ENCODE measurements around the gene ETFB.
A peak's percentile ranks its signal among the peaks of the same experiment; 100 is the strongest.

Gene ETFB

DNA sequence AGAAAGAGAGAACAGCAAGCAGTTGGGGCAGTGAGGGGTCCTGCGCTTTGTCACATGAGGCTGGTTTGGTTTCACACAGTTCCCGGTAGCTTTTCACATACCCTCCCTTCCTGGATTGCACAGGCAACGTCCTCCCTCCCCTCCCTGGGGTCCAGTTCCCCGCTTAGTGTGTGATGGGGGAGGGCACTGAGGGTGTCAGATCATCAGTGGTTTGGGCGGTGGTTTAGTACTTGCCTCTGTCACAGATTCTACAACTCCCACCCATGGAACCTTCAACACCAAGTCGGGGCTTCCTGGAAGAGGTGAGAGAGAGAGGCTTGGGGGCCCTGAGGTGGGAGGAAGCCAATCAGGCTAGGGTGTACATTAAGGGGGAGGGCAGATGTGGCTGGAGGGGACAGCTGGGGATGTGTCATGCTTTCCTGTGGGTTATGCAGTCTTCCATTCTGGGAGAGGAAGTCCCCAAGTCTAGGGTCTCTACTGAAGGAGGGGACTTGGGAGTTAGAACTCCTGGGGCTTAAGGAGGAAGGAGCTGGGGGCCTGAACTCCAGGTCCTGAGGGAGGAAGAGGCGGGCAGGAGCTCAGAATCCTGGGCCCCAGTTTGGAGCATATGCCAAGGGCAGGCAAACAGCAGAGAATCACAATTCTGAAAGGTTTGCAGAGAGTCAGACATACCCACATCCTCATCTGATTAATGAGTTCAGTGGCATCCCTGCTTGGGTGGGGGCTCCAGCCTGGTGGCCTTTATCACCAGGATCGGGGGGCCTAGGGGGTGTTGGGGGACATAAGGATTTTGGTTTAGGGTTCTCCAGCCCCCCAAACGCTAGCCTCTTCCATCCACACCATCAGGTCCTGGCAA lies 6.7 kb upstream of the ETFB start, which contains the start of gene NKG7:
TSS of gene NKG7 (minus strand) at position 6 of the 856 bp plus-strand sequence. CDS start 119 bp downstream, outside the sequence.
- DNase-seq = peak in 3 of 5 experiments; percentile 56 to 94 (median 94)

DNA sequence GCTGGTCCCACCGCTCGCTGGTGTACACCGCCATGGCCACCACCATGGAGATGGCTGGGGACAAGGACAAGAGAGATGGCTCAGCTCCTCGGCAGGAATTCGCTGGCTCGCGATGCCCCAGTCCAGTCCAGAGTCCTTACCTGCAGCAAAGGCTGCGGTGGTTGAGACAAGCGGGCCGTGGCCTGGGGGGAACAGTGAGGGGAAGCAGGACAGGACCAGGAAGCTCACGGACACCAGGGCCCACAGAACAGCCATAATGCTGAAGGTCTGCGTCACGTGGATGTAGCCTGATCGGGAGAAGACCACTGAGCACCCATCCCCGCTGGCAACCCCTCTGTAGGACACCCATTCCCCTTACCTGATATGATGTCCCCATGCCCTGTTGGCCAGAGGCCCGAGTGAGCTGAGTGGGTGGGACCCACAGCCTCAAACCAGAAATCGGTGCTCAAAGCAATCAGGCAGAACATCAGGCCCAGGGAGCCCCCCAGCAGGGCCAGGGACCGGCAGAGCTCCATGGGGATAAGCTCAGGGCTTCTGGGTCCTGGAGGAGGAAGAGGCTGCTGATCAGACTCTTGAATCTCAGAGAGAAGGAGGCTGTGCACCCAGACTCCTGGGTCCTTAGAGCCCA lies 5.9 kb upstream of the ETFB start:
- no peak for DNase-seq

- DNase-seq = no peak
These were observed 5.0 kb upstream of the ETFB start for GRCh38 chr19:51371186-51371690.

DNA sequence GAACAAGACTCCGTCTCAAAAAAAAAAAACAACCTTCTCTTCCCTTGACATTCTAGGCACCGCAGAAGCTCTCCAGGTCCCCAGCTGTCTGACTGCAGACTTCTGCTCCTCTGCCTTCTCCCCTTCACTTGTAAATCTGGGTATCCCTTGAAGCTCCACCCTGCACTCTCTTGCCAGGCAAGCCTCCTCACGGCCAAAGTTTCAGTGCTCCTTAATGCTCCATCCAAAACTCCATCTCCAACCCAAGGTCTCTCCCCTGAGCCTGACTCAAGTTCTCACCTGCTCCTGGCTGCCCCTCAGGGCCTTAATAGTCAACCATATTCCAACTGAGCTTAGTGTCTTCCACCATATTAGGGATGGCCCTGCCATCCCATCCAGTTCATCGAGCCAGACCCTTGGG lies 4.0 kb upstream of the ETFB start:
- DNase-seq = no peak

GRCh38 chr19:51368366-51369282 lies 2.4 kb upstream of the ETFB start, which contains the start of gene CLDND2:
TSS of gene CLDND2 (minus strand) at chr19:51369003. CDS start at chr19:51368577, 426 bp downstream.
- peak in 1 of 5 experiments; percentile 55 for DNase-seq

- DNase-seq = peak; percentile 90 to 98 (median 91)
These were observed 1.6 kb upstream of the ETFB start for GRCh38 chr19:51367565-51368365.

DNA sequence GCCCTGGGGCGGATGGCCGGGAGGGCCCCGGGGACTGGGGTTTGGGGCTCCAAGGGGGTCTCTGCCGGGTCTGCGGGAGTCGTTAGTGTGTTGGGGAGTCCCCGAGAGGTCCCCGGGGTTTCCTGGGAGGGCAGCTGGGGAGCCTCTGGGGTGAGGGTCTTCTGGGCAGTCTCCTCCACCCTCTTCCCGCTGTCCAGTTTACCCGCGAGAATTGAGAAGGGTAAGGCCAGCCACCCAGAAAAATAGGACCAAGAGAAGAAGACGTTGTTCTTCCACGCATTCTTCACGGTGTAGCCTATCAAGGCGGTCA lies 1.0 kb upstream of the ETFB start:
- no peak for DNase-seq

DNA sequence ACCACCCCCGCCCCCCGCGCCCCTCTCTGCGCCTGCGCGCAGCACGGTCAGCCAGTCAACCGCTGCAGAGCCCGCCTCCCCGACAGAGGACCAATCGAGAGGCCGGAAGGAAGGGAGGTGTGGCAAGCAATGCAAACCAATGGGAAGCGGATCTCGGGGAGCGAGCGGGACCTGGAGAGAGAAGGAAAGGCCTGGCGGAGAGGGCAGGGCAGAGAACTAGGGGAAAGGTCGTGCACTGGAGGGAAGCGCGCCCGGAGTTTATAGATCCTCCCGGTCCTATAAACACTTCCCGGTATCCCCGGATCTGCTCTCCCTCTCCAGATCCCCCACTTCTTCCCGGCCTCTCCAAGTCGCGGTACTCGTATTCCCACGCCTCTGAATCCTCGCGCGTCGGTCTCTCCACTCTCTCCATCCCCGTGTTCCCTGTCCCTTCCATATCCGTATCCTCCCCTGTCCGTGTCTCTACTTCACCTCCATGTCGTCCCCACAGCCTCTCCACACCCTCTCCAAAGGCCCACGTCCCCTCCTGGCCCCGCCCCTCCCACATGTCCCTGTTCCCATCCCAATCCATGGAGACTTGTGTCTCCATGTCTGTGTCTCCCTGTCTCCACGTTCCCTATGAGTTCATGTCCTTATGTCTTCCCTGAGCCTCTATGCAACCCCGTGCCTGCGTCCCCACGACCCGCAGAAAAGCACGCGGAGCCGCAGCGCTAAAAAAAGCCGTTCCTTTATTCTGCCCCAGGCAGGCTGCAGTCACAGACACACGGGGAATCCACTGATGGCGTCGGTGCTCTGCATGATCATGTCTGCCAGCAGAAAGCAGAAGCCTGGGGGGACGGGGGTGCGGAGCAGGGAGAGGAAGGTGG lies 434 bp upstream of the ETFB start:
- peak; percentile 76 to 98 (median 91) for DNase-seq

GRCh38 chr19:51365211-51365964 lies 800 bp downstream of the ETFB start:
- peak in 1 of 5 experiments; percentile 48 for DNase-seq

- DNase-seq = peak in 1 of 5 experiments; percentile 21
These were observed 1.7 kb downstream of the ETFB start for GRCh38 chr19:51364200-51365106.

DNA sequence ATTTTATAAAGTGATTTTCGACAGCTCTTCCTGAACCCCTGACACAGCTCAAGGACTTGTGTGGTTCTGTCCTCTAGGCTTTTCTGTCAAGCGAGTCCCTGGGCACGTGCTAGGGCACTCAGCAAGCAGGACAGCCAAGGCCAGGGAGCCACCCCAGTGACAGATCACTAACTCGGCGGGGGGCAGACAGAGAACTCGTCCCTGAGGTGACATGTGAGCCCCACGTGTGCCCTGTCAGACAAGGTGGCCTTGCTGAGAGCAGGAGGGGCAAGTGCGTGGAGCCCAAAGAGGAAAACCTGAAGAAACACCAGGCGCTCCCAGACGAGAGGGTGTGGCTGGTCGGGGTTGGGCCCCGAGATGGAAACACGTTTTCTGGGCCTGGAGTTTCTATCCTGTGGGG lies 4.9 kb downstream of the ETFB start:
- no peak for DNase-seq

DNA sequence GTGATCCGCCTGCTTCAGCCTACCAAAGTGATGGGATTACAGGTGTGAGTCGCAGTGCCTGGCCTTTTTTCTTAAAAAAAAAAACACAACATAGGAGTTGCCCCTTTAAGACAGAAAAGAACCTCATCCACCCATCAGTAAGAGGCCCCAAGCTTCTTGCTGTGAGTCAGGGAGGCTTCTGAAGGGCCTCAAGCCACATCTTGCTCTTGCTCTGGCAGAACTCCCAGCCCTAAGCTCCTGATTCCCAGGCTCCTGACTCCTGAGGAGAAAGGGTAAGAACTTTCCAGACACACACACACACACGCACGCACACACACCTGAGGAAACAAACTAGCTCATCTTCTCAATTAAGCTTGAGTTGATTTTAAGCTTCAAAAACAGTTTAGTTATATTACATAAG lies 6.9 kb downstream of the ETFB start:
- DNase-seq = no peak

- DNase-seq = no peak
These were observed 8.2 kb downstream of the ETFB start for GRCh38 chr19:51357952-51358351.

- no peak for DNase-seq
These were observed 9.9 kb downstream of the ETFB start for GRCh38 chr19:51356159-51356801.

GRCh38 chr19:51354742-51355148 lies 11.4 kb downstream of the ETFB start:
- peak in 2 of 5 experiments; percentile 60 to 97 for DNase-seq

DNA sequence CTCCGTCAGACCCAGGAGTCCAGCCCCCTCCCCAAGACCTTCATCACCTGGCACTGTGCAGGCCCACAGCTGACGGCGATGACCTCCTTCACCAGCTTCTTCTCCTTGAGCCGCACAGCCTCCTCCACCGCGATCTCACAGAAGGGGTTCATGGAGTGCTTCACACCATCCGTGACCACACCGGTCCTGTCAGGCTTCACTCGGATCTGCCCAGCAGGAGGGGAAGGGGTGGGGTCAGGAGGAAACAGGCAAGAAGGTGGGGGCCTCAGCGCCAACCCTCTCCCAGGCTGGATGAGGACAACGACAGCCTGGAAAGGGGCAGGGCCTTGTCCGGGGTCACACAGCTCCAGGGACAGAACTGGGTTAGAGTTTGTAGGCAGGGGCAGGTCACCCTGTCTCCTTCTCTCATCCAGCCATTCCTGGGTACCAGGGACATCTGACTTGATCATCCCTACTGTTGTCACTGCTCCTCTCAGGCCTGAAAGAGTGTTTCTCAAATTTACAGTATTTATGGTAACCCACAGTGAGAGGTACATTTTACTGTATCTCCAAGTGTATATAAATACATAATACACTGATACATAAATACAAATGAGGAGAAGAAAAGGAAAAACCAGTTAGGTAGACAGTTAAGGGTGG lies 12.0 kb downstream of the ETFB start:
- no peak for DNase-seq

DNA sequence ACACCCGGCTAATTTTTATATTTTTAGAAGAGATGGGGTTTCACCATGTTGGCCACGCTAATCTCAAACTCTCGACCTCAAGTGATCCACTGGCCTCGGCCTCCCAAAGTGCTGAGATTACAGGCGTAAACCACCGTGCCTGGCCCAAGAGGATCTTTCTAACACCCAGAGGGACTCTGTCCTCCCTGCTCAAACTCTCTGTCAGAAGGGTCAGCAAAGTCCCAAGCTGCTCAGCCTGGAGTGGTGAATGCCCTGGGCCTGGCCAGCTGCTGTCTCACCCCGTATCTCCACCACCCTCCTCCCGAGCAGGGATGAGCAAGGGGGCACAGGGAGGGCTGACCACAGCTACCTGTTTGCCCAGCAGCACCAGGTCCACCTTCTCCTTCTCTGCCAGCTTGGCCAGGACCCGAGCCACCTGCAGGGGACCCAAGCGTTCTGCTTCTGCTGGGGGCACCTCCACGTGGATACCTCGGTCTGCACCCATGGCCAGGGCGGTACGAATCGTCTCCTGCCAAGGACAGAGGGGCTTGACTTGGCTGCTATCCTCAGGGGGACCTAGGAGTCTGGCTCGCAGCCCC lies 13.3 kb downstream of the ETFB start:
- no peak for DNase-seq

Data from T-helper 2 cell (primary cell).